ENCODE data around the gene AURKA.

Gene AURKA

DNA sequence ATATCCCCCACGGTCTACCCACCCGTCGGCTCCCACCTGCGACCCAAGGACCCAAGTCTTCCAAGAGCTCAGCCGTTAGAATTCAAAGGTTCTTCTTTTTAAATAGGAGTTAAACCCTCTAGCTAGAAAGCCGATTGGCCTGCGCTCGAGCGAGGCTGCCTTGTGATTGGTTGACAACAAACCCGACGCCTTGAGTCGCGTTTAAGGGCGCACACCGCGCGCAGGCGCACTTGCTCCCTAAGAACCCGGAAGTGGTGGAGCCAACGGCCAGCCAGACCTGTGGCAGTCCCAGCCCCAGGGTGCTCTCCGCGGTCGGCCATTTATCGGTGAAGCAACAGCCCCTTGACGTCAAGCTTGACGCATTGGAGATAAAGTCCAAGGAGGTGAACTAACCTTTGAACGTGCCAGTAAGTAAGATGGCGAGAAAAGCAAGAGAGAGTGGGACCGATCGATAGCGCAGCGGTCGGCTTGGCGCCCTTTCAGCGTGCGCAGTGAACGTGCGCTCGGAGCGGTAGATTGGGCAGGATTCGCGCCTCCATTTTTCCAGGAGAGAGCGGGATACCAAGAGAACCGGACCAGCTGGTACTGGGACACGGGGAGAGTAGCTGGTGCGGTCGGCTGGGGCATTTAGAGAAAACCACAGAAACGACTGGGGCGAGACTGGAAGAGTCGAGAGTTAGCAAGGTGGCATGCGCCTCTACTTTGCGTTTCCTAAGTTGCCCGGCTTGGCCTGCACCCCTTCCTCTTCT lies at the start of gene AURKA, which contains the start of gene CSTF1:
AURKA (minus strand) TSS at position 84 of the 749 bp plus-strand sequence. CDS start 4,018 bp downstream, outside the sequence.
CSTF1 (plus strand) TSS at position 514 of the 749 bp plus-strand sequence. CDS start 2,908 bp downstream, outside the sequence.
- peak; percentile 100 for DNase-seq (ENCODE audit: low spot score)

DNA sequence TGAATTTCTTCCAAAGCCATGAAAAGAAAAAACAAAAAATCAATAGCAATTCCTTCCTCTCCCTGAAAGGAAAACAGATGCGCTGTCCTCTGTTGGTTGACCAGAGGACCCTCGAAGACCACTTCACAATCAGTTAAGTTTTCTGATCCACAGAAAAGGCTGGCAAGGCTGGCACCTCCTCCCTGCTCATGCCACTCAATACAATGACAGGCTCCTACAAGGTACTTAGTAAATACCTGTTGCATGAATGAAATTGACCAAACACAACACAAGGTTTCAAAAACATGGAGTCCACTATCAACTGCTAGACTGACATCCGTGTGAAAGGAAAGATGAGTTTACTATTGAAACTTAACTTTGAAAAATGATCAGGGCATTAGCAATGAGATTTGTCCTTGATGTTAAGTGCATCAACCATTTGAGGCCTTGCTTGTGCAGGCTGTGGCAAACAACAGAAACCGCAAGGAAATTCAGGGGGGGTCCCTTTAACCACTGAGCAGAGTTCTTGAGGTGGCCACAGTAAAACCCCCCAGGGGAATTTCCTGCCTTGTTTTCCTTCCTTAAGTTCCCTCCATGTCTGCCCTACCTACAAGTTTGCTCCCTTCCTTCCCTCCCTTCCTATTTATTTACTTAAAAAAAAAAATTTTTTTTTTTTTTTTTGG lies 48.5 kb upstream of the AURKA start:
- no peak for DNase-seq (ENCODE audit: low spot score)

DNA sequence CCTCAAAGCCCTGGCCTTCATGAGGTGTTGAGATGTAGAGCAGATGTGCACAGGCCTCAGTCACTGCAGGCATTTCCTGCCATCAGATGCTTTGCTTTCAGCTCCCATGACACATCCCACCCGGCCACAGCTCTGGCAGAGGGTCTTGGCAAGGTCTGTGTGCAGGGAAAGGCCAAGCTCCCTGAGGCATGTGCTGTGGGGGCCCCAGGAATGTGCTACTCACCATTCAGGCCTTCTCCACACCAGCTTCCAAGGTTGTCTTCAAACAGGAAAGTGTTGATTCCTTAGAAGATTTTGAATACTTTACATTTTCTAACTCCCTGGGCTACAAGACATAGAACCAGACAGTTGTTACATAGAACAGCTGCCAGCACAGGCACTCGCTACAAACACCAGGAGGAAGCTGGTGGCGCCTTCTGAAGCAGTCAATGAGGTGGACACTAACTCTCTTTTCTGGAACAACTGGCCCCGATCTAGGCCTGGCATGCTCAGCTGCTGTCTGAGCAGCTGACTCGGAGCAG lies 47.8 kb upstream of the AURKA start:
- peak; percentile 68 for DNase-seq (ENCODE audit: low spot score)

DNA sequence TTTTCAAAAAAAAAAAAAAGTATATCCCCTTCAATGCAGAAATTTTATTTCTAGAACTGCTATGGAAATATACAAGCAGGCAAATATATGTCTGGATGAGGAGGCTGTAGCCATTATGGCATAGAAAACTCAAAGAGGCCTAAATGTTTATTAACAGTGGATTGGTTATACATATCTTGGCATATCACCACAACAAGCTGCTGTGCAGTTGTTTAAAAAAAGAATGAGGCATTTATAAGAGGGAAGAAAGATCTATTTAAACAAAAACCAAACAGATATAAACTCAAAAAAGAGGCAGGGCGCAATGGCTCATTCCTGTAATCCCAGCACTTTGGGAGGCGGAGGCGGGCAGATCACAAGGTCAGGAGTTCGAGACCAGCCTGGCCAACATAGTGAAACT lies 46.3 kb upstream of the AURKA start:
- no peak for DNase-seq (ENCODE audit: low spot score)

DNA sequence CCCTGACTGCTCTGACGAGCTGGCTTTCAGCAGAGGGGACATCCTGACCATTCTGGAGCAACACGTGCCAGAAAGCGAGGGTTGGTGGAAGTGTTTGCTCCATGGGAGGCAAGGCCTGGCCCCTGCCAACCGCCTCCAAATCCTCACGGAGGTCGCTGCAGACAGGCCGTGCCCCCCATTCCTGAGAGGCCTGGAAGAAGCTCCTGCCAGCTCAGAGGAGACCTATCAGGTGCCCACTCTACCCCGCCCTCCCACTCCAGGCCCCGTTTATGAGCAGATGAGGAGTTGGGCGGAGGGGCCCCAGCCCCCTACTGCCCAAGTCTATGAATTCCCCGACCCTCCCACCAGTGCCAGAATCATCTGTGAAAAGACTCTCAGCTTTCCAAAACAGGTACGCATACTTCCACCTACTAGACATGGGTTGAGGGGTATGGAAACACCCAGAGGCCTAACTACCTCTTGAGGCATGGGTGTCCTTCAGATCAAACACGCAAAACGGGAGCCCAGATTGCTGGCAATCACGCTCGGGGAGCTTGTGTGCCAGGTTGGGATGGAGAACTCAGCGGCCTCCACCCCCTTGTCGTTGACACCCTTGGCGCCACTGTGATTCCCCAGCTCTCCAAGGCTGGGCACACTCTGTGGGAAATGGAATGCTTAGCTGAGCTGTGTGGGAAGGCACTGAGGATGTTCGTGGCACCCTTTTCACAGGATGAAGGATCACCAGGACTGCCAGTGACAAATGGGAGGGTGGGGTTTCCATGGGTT lies 45.4 kb upstream of the AURKA start:
- DNase-seq (ENCODE audit: low spot score) = no peak

DNA sequence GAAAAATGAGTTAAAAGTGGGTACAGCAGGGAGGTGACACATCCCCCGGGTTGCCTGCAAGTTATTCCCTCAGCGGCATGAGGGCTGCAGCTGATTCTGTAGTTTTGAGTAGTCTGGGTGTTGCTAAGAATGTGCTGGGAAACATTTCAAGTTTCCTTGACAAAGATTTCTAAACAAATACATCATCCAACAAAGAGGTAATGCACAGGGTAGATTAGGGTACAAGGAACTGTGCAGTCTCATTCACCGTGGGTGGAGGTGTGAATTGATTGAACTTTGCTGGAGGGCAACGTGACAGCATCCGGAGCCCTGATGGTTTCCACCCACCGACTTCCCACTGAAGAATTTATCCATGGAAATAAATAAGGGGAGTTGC lies 41.9 kb upstream of the AURKA start:
- DNase-seq (ENCODE audit: low spot score) = no peak

DNA sequence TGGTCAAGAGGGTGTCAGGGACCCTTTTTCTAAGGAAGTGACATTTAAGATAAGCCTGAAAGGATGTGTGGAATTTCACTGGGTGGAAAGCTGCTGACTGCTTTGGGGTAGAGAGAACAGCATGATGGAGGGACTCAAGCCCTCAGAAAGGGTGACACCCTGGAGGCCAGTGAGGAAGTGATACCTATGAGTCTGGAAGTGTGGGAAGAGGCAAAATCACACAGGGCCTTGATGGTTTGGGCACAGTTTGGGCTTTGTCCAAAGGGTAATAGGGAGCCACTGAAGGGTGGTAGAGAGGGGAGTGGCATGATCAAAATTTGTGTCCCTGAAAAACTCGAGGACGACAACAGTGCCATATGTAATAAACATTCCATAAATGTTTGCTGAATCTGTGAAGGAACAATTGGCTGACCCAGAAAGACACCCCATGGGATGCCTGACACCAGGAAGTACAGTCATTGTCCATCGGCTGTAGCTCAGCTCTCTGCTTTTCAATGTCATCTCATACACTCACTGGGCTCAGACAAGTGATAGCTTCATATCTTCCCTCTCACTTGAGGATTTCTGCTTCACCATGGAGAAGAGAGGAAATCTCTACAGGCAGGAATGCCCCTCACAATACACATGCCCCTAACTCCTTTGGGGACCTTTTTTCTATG lies 41.3 kb upstream of the AURKA start:
- DNase-seq (ENCODE audit: low spot score) = no peak

DNA sequence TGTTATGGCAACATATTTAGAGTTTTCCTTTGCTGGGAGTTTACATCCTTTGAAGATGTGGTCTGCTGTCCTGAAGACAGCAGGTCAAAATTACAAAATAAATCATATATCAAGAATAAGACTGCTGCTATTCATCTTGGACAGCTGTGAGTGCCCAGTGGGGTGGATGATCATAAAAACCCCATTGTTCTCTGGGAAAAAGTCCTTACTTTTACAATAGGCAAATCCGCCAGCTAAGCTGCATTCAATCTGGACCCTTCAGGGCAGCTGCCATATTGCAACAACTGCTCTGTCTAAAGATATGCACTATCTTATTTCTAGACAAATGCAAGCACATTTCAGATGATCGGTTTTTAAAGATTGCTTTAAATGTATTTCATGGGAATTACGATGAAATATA lies 39.5 kb upstream of the AURKA start:
- no peak for DNase-seq (ENCODE audit: low spot score)

DNA sequence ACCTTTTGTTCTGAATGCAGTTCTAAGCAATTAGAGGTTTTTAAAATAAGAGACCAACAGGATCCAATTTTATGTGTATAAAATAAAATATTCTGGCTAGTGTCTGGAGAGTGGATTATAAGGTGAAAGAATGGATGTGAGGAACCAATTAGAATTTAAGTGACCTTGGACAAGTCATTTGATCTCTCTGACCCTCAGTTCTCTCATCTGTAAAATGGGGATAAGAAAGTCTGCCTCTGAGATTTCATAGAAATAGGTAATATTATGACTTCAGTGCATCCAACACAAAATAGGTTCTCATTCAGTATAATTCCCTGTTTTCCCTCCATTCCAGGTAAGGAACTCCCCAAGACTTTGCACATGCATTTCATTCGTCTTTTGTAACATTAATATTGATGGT lies 38.9 kb upstream of the AURKA start:
- no peak for DNase-seq (ENCODE audit: low spot score)

DNA sequence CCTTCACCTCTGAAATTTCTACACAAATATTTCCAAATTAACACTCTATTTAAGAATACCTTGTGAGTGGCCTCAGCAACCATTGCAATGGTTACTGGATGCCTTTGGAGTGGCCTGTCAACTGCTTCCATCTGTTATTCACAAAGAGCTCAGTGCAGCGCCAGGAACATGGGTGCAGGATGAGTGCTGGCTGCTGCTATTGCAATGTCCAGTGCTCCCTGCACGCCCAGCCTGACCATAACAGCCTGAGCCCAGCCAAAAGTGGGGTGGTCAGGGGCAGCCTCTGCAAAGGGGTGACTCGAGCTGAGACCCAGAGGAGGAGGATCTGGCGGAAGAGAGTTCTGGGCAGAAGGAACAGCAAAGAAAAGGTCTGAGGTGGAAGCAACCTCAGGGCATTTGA lies 38.4 kb upstream of the AURKA start:
- DNase-seq (ENCODE audit: low spot score) = no peak

DNA sequence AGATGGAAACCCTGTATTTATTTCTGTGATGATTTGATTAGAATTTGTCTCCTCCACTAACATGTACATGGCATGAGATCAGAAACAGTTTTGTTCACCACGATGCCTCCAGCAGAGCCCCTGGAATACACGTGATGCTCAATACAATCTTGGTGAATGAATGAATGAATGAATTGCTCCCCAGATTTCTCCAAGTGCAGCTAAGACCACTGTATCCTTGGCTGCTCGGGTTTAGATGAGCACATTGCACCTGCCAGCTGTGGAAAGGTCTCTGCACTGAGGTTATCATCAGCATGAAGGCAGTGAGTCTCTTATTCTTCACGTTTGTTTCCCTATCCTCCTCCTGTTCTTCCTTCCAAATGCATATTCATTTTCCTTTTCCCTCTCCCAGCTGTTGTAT lies 37.9 kb upstream of the AURKA start:
- DNase-seq (ENCODE audit: low spot score) = no peak

DNA sequence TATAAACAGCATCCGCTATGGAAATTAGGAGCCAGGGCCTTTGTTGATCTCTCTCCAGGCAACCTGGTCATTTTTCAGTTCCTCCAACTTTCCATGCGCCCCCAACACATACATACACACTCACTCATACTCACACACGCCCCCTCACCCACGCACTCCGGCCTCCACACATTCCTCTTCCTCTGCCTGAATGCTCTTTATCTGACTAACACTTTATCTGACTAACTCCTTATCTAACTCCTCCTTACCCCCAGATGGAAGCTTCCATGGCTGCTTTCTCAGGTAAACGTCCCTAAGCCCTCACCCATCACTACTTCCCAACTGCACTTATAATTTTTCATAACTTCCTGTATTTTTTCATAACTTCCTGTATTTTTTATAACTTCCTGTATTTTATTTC lies 37.5 kb upstream of the AURKA start:
- peak; percentile 81 for DNase-seq (ENCODE audit: low spot score)

DNA sequence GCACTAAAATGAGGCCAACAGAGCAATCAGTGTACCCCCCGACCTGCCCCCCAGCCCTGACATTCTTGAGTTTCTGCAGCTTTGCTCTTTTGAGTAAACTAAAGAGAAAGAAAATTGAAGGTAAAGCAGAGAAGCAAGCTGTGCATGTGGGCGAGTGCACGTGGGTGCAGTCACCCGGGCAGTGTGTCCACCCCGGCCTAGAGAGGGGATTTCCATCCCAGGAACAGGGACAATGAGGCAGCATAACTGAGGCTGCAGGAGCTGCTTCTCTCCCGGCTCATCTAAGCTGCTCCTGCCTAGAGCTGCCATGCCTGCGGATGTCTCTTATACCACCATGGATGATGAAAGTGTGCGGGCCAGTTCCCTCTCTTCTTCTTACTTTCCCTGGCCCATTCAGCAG lies 36.9 kb upstream of the AURKA start:
- peak; percentile 47 for DNase-seq (ENCODE audit: low spot score)

DNA sequence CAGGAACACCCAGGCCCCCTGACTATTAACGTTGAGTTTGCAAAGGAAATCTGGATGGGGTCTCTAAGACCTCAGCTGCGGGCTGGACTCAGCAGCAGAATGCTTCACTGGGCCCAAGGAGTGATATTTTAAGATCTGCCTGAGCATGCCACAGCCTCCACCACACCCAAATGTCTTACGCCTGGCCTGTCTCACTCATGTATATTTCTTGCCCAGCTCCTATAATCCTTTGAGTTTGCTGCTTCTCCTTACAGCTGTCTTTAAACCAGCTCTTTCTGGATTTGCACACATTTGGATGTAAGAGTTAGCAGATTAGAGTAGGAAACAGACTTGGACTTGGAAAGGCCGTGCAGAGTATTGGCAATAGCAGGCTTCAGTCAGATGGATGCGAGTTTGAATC lies 36.4 kb upstream of the AURKA start:
- DNase-seq (ENCODE audit: low spot score) = no peak

DNA sequence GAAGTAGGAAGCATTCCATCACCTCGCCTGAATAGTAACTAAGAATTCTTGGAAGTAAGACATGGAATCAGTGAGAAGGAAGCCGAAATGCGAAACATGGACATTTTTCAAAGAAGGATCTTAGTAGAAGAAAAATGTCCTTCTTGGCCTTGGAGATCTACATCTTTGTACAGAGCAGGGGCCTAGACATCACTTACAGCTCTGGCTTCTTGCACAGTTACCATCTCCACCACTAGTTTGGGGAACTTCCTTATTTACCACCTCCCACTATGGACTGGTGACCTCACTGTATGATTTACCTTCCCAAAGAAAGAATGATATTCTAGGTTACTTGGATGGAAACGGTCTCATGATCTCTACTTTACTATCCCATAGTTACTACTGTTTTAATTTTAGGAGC lies 35.8 kb upstream of the AURKA start:
- DNase-seq (ENCODE audit: low spot score) = no peak

DNA sequence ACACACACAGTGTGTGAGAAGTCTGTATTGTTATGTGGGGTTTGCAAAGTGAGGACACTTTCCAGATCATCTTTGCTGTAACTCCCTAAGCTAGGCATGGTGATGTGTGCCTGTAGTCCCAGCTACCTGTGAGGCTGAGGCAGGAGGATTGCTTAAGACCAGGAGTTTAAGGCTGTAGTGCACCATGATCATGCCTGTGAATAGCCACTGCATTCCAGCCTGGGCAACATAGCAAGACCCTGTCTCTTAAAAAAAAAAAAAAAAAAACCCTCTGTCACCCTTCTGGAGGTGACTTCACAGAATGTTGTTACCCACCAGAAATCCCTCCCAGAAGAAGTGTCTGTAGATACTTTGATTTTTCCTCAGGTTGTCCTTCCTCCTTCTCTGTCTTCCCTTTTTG lies 34.9 kb upstream of the AURKA start:
- DNase-seq (ENCODE audit: low spot score) = no peak

DNA sequence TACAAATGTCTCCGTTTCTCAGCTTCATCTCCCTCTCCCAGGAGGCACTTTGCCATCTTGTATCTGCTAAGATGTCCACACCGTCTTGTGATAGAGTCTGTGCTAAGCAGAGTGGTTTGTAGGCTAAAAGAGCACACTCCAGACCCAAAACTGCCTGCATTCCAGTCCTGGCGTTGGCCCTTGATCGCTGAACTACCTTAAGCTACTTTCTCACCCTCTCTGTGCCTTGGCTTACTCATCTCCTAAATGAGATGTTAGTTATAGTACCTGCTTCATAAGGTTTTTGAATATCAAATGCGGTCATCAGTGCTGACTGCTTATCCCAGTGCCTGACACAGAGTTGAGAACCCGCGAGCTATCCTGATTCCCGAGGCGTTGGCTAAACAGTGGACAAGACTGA lies 34.0 kb upstream of the AURKA start:
- no peak for DNase-seq (ENCODE audit: low spot score)

DNA sequence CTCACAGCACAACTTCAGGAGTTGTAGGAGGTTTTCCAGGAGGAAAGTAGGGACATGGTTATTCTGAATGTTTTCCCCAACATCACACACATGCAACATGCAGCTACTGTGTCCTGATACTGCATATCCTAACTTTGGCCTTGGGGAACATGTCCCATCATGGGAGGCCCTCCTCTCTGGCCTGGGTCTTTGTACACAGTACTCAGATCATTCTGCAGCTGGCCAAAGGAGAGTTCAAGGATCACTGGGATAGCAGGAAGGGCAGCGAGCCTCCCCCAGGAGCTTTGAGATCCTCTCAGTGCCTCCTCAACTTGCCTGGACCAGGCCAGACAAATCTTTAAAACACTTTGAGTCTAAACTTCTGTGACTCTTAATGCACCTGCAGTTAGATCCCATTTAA lies 32.9 kb upstream of the AURKA start:
- no peak for DNase-seq (ENCODE audit: low spot score)

DNA sequence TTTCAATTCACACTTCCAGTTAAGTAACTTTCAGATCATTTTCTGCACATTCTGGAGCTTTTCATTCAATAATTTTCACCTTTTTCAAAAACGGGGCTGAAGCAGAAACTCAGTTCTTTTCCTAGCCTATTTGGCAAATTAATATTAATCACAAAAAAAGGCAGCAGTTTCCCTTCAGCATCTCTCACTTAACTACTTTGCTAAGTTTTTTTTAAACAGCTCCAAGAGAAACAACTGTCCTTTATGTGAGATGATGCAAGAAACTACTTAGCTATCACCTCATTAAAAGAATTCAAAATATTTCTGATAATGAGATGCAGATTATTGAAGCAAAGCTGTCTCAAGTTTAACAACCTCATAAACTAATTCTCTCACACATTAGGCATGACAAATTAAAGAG lies 31.9 kb upstream of the AURKA start:
- DNase-seq (ENCODE audit: low spot score) = no peak

DNA sequence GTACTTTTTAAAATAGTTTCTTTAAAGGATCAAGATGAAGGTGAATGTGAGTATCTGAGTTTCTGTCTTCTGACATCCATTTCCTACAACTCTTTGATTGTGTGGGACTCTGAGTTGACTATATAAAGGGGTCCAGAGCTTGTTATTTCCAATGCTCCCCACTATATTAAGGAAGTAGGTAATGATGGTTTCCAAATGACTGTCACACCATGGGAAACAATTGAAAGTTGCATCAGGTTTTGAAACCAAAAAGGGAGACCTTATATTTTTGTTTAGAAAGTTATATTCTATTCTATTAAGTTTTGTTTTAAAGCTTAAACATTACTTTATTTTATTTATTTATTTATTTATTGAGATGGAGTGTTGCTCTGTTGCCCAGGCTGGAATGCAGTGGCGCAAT lies 31.2 kb upstream of the AURKA start:
- DNase-seq (ENCODE audit: low spot score) = no peak

DNA sequence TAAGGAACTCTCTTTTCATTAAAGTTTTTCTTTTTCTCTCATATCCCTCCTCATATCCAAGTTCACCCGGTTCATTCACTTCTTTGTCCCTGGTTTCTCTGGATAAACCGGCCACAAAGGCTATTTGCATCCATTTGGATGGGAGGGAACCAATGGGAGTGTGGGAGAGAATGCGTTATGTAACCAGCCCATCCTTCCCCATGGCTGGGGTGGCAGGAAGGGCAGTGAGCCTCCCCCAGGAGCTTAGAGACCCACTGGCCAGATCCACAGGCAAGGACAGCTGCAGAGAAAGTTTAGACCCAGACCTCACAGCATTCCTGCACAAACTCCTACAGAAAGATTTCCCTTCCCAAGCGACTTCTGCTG lies 30.8 kb upstream of the AURKA start:
- DNase-seq (ENCODE audit: low spot score) = no peak

DNA sequence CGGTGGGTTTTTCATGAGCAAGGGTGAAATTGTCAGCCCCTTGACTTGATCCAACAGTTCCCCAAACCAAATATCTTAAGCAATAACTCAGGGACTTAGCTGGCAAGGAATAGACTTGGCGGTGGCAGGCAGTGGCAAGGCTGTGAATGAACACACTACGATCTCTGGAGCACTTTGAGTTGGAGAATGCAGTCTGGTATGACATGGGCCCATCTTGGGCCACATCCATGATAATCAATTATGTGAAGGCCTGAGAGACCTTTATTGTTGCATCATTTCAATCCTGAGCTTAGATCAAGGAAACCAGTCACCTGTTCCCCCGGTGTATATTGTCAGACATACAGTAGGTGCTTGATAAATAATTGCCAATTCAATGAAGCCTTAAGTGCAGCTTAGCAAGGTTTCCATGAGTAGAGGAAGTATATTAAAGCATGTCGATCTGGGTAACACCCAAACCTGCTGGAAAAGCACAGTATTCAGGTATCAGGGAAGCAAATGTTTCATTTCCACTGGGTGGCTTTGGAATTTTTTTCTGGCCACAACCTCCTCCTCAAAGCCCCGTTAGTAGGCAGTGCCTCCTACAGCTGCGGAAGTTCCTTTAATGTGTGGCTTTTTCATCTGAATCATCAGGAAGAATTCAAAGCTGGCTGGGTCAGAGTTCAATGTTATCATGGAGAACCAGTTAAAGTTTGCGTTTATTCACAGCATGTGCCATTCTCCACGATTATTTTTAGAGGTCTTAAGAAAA lies 30.2 kb upstream of the AURKA start:
- DNase-seq (ENCODE audit: low spot score) = peak; percentile 88

Measured in kidney tubule cell (primary cell).